Testis (tissue), 2 donors: Measurements from ENCODE around the gene PER1.

Source experiments
- POLR2A ChIP-seq: fragments of 450-650 bp; IDR thresholded peaks from one replicate; pipeline ENCODE4 v1.6.1; 2017; ENCODE audit warnings: antibody characterized with exemption, mild to moderate bottlenecking, moderate library complexity
- TF ChIP-seq, protein P1 (sequence below), 3 experiments: fragments of 450-650 bp in 2 of 3; fragments of 200-600 bp in 1 of 3; sonication (generic) in 1 of 3; IDR thresholded peaks; one replicate each; pipeline ENCODE4 v1.5.1; 2016 to 2019; ENCODE audit warnings: antibody characterized with exemption in 3 of 3, mild to moderate bottlenecking in 2 of 3, moderate library complexity in 1 of 3

DNA sequence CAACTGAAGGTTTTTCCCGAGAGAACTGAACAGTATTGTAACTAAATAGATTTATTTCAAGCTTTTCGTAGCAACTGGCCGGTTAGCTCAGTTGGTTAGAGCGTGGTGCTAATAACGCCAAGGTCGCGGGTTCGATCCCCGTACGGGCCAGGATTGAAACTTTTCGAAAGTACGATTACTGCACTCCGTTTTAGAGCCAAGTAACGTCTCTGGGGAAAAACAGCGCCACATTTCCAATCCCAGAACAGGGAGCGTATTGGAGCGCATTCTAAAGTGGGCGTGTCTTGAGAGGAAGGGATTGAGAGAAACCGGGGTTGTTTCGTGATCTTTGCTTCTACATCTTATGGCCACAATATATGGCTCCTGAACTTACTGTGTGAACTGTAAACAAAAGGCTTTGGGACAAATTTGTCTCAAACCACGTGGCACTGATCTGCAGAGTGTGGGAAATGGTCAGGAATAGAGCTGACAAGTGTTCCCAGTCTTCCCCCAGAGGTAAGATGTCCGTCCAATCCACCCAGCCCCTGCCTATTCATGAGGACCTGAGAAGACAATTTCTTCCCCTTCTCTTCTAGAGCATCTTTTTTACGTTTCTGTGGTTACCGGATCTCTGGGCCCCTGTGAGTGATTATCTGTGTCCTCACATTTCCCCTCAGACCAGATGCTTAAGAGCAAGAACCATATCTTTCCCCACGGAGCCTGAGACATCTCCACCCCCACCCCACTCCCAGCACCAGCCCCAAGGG, 35.5 kb upstream of the PER1 start:
- TF ChIP-seq, protein P1, sequence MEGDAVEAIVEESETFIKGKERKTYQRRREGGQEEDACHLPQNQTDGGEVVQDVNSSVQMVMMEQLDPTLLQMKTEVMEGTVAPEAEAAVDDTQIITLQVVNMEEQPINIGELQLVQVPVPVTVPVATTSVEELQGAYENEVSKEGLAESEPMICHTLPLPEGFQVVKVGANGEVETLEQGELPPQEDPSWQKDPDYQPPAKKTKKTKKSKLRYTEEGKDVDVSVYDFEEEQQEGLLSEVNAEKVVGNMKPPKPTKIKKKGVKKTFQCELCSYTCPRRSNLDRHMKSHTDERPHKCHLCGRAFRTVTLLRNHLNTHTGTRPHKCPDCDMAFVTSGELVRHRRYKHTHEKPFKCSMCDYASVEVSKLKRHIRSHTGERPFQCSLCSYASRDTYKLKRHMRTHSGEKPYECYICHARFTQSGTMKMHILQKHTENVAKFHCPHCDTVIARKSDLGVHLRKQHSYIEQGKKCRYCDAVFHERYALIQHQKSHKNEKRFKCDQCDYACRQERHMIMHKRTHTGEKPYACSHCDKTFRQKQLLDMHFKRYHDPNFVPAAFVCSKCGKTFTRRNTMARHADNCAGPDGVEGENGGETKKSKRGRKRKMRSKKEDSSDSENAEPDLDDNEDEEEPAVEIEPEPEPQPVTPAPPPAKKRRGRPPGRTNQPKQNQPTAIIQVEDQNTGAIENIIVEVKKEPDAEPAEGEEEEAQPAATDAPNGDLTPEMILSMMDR (IDR thresholded peaks at IDR 0.05) = no peak
- no peak for TF ChIP-seq POLR2A
